Umbilical cord (tissue), 2 donors: ENCODE data around the gene ONECUT3. TPM values are rescaled to one million over a fixed set of nuclear protein-coding genes. Genes with fewer than 3 reads are reported as not detected.

ENCODE experiments used
- DNase-seq: peaks from one replicate; pipeline ENCODE4 v3.0.0-alpha.2; 2015; ENCODE audit warnings: low spot score
- total RNA-seq: library from RNA; depleted of rRNA; stranded (reverse); fragments of >200 nt; gene quantifications from one replicate; pipeline ENCODE4 v1.2.3, GENCODE V29; 2014; ENCODE audit warnings: low replicate concordance; ENCODE audit not compliant: insufficient read depth

ONECUT3 gene
- total RNA-seq, 1 donor from 2014 or later: 0.48 TPM

DNA sequence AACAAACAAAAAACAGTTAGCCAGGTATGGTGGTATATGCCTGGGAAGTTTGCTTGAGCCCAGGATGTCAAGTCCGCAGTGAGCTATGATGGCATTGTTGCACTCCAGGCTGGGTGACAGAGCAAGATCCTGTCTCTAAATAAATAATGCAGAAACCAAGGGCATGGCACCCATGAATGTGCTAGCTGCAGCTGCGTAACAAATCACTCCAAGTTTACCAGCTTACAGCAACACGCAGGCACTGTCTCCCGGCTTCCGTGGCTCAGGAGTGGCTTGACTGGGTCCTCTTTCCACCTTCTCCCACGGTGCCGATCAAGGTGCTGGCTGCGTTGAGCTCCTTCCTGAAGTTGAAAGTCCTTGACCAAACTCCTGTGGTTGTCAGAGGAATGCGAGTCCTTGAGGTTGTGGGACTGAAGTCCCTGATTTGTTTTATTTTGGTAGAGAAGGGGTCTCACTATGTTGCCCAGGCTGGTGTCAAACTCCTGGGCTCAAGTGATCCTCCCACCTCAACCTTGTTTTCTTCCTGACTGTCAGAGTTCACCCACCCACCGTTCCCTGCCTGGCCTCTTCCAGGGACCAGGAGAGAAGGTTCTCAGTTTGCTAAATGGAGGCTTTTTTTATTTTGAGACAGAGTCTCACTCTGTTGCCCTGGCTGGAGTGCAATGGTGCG lies 13.2 kb upstream of the ONECUT3 start:
- DNase-seq: no peak

DNA sequence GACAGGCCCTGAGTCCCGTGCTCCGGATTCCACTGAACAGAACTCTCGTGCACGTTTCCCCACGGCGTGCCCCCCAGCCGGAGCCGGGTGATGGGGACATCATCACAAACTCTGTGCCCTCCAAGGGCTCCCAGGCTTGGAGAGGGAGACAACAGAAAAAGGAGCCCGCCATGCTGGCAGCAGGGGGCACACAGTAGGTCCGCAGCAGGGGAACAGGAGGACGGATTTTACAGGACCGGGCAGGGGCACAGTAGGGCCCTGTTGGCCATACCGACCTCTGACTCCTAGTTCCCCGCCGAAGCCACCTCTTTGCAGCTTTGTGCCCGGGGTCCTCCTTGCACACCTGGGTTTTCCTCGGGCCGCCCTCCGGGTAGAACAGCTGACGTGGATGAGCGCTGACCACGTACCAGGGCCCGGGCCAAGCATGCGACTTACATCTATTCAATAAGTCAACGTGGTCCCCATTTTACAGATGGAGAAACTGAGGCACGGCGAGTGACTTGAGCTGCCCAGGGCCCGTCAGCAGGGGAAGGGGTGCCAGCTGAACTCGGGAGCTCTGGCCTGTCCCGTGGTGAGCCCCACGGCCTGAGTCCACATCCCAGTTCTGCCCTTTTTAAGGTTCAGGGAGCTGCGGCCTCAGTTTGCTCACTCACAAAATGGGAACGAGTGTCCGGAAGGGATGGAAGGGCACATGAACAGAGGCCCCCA lies 10.2 kb upstream of the ONECUT3 start:
- no peak for DNase-seq

DNA sequence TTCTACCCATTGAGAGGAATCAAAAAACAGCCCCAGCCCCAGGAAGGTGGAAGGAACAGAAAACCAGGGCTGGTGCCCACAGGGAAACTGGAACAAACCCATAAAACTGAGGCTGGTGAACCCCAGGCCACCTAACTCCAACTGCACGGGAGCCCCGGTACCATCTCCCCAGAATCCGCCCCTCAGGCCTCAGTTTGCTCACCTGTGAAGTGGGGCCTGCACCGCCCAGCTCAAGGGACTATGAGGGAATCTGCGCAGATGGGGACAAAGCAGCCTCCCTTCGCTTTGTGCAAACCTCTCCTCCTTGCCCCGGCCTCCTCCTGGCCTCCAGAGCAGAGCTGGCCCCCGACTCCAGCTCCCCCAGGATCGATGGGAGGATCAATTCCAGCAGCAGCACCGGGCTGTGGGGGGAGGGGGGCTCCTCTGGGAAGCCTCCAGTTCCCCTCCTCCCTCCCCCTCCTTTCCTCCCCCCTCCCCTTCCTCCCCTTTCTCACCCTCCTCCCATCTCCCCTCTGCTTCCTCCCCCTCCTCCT lies 9.1 kb upstream of the ONECUT3 start:
- DNase-seq: no peak

DNA sequence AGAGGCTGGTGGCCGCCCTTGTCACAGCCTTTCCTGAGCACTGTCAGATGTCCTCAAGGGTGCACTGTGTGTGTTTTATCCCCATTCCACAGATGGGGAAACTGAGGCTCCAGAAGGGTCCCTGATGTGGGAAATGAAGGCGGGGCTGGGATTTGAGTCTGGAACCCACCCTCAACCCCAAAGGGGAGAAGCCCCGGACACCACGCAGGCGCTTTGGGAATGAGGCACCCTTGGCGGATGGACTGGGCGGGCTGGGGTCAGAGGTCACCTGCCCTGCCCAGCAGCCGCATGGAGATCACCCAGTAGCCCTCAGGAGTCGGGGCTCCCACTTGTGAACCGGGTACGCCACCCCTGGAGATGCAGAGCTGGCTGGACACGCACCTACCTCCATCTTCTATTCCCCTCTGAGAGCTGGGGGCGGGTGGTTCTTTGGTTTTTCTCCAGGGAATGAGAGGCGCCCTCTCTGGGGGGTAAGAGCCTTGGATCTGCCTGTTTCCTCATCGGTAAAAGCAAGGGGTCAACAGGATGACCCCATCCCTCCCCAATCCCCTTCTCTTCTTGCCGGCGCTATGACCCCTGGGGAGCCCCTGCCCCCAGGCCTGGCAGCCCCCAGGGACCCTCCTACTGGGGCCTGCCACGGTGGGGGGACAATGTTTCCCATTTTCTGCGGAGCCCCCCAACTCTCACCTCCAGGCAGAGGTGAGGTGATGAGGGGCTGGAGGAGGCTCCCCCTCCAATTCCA lies 8.3 kb upstream of the ONECUT3 start:
- no peak for DNase-seq

DNA sequence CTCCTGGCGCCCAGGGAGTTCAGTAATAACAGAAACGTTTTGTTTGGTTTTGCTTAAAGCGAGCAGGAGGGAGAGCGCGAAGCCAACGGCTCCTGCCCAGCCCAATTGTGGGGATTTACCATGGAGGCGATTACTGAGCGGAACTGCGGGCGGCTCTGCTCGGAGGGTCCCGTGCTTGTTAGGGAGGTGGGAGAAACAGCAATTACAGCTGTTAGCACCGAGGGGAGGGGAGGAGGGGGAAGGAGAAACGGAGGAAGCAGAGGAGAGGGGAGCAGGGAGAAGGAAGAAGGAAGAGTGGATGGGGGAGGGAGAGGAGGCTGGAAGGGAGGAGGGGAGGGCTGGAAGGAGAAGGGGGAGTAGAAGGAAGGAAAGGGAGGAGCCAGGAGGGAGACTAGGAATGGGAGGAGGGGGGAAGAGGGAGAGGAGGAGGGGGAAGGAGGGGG lies 7.7 kb upstream of the ONECUT3 start:
- no peak for DNase-seq

DNA sequence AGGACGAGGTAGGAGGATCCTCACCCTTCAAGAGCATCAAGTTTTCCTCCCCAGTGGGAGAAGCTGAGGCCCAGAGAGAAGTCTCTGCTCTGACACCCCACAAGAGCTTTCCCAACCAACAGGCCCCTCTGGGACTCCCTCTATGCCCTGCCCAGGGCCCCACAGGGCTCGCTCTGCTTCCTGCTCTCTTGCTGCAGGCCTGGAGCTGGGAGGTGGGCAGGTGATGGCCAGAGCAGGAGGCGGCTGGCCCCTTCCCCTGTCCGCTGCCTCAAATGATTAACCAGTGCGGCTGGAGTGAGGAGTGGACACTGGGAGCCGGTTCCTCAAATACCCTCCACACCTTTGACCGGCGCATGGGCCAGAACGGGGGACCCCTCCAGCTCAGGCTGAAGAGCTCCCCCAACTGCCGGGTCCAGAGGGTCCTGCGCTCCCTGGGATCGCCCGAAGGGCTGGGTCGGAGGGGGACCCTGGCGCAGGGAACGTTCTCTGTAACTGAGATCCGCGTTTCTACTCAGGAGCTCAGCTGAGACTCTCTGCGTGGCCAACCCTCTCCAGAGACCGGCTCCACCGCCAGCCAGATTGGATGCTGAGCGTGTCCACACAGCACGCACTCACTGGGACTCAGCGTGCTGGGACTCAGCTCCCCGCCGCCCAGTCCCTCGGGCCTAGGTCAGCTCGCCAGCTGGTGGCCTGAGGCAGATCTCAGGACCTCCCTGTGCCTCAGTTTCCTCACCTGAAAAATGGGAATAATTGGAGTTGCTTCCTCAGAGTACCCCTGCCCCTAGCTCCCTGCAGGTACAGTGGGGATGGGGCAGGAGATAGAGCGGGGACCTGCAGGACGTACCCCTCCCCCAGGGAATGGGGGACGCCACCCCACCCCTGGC lies 6.7 kb upstream of the ONECUT3 start:
- DNase-seq: no peak

DNA sequence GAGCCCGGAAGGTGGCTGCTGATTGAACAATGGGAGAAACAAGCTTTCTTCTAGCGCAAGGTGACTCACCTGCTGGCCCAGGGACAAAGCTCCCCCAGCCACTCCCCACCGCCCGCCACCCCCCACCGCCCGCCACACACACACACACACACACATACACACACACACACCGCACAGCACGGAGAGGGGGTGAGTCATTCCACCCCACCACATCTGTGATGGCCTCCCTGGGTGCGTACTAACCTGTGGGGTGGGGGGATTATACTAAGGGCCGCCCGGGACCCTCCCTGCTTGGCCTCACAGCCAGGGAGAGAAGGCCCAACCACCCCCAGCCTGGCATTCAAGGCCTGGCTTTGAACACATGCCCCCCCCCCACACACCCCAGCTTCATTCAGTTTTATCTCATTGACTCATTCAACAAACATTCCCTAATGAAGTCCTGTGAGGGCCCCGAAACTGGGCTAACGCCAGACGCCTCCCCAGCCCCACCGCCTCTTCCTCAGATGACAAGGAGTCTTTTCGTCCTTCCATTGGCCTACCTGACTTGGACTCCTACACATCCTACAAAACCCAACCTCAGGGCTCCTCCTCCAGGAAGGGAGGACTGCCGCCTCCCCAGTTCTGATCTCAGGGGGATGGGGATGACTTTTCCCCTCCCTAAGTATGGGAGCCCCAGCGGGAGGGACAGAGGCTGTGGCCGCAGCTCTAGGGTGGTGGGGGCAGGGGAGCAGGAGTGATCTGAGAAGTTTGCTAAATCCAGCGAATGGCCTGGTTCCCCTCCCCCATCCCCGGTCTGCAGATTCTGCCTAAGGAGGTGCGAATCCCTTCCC lies 5.8 kb upstream of the ONECUT3 start:
- DNase-seq: no peak

DNA sequence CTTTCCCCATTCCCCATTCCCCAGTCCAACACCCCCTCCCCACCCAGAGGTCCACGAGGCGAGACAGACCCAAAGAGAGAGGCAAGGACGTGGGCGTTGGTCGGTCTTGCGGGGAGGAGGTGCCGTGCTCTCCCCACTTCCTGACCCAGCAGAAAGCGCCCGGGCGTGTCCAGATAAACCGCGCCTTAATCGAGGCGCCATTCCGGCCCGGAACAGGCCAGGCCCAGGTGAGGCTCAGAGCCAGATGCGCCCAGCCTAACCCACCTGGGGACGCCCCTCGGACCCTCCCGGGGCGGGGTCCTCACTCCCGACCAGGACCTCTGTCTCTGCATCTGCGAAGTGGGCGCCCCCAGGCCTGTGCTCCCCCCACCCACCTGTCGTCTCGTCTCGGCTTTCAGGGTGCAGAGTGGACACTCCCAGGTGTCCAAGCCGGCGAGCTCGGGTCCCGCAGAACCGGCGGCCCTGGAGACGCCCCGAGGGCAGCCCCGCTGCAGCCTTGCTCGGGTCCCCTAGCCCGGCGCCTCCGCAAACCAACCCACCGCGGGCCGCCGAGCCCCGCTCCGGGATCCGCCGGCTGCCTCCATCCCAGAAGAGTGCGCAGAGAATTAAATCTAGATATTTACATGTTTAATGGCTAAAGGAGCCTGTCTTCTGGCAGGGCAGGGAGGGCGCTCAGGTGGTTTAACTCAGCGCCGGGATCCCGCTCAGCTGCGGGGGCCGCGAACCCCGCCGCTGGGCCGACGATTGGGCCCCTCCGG lies 5.0 kb upstream of the ONECUT3 start:
- no peak for DNase-seq

DNA sequence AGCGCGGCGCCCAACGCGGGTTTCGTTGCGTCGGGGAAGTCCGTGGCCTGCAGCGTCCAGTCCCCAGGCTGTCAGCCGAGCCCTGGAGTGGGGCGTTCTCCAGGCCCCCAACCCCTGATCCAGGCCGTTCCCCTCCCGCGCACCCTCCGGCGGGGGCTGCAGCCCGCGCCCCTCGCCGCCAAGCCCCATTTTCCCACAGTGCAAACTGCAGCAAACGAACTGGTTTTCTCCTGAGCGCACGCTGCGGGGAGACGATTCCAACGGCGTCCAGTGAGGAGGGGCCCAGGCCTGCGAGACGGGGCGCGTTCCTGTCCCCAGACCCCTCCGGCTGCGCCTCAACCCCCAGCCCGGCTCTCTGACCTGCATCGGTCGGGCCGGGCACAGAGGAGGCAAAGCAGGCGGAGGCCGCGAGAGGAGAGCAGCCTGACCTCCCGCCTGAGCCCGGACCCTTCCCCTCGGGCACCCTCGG lies 4.4 kb upstream of the ONECUT3 start:
- no peak for DNase-seq

DNA sequence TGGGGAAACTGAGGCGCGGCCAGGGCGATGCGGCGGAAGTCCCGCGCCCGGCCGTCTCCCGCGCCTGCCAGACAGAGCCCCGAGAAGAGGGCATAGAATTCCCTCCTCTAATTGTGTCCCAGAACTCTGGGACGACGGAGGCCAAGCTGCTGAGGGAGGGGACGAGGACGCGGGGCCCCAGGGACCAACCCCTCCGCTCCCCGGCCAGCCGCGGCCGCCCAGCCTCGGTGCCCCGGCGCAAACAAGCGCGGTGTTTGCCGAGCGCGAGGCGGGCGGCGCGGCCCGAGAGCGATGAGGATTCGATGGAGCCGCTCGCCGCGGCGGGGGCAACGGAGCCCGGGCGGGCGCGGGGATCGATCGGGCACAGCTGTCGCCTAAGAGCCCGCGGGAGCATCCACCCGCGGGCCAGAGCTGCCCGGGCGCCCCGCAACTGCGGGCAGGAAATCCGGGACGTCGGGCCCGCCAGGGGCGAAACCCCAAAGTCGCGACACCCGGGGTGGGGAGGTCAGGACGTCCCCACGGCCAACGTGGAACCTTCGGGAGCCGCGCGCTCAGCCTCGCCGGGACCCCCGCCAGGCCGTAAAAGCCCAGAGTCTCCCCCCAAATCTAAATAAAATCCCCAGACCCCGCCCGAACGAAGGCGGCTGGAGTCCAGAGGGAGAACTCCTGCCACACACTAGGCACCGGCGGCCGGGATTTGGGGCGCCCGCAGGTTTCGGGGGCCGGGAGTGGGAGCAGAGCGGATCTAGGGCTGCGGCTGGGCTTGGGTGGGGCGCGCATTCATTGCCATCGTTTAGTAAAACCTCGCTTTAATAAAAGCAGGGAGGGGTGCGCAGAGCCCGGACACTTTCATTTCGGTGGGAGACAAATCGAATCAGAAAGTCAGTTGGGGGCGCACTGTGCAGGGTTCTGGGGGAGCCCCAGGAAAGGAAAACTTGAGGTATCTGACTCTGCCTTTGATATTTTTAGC lies 3.6 kb upstream of the ONECUT3 start:
- DNase-seq: no peak

DNA sequence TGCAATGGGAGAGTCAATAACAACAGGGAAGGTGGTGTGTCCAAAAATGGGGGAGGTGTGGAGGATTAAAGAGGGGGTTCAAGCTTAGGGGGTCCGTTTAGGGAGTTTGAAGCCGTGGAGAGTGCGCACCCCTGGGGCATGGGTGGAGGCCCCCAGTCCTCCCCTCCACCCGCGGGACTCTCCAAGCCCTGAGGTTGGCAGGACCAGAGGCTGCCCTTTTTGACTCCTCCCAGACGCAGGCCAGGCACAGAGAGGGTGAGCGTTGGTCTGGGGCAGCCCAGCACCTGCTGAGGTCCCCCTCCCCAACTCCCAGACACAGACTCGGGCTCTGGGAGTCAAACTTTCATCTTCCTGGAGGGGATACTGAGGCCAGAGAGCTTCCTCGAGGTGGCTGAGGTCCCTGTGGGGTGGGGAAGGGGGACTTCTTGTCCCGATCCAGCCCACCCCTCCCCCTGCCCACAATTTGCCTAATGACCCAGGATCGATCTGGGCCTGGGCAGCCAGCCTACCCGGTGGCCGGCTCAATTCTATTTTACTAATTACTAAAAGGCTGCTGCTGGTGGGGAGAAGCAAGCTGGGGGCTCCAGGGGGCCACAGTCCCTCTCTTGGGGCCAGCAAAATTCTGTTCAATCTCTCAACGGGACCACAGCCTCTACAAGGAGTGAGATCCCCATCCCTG lies 2.8 kb upstream of the ONECUT3 start:
- DNase-seq: no peak

DNA sequence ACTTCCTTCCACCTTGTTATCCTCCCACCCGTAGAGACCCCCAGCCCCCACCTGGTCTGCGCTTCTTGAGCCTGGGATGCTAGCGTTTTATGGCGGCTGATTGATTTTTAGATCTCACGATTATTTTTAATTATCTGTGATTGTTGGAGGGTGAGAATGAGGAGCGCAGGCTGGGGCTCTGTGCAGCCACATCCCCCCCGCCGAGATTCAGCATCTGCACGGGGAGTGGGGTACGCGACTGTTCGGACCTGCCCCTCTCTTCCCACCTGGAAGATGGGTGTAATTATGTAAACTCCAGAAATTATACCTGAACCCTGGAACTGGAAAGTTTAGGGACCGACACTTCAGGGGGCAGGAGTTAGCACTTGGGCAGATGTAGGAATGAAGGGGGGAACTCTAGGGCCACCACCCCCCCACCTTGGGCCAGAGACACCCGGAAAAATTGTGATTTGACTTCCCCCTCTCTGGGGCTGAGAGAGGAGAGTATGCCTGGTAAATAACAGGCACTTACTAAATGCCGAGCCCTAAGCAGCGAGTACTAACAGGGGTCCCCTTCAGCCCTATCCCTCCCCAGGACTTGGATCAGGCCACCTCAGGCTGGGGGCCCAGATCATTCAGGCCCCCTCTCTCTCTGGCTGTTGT lies 1.8 kb upstream of the ONECUT3 start:
- DNase-seq: no peak

DNA sequence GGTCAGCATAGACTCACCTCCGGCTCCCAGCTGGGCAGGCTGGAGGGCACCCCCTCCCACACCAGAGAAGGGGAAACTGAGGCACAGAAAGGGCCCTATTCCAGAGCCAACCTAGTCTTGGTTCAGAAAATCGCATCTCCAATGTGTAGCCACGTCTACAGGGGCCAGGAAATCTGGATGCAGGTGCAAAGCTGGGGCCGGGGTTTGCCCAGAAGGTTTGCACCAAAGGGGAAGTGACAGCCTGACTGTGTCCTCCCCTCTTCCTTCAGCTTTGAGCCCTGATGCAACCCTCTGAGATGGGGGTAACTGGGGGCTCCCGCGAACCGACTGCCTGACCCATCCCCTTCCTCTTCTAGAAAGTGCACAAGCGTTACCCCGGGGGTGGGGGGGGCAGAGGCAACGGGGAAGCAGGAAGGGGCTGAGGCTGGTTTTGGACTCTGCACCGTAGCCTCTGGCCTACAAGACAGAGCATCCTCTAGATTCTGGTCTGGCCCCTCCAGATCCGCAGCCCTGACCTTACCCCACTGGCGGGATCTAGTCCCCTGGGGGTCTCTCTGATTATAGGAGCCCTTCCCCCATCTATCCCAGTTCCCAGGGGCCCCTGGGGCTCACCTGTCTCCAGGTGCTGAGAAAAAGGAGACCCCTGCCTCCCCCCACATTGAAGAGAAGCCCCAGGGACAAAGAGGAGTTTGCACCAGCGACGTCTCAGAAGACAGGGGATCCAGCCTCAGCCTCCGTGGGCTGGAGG lies 1.1 kb upstream of the ONECUT3 start:
- no peak for DNase-seq

DNA sequence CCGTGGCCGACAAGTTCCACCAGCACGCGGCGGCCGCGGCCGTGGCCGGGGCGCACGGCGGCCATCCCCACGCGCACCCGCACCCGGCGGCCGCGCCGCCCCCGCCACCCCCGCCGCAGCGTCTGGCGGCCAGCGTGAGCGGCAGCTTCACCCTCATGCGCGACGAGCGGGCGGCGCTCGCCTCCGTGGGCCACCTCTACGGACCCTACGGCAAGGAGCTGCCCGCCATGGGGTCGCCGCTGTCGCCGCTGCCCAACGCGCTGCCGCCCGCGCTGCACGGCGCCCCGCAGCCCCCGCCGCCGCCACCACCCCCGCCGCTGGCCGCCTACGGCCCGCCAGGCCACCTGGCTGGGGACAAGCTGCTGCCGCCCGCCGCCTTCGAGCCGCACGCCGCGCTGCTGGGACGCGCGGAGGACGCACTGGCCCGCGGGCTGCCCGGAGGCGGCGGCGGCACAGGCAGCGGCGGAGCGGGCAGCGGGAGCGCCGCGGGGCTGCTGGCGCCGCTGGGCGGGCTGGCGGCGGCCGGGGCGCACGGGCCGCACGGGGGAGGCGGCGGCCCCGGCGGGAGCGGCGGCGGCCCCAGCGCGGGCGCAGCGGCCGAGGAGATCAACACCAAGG lies 821 bp downstream of the ONECUT3 start:
- no peak for DNase-seq

DNA sequence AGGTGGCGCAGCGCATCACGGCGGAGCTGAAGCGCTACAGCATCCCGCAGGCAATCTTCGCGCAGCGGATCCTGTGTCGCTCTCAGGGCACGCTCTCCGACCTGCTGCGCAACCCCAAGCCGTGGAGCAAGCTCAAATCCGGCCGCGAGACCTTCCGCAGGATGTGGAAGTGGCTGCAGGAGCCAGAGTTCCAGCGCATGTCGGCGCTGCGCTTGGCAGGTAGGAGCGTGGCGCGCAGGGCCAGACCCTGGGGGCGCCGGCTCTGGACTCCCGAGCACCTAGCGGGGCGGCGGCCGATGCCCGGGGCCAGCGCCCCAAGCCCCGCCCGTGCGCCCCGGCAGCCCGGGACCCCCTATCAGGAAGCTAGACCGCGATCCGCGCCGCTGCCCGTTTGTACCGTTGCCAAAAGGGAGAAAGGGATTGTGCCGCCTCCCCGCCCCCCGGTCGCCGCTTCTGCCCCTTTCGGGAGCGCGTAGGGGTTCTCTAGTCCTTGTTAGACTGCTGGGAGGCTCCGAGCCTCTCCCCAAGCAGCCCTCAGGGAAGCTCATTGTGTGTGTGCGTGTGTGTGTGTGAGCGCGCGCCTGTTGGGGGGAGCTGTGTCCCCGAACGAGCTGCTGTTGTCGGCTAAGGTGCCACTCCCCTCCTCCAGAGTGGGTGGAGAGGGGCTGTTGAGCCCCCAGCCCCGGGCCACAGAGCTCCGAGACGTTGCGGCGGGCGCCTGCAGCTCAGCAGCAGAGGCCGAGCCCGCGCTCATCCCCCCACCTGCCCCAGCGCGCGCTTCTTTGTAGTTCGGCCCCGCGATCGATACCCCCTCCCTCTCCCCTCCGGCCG lies 1.5 kb downstream of the ONECUT3 start:
- DNase-seq: no peak
